ENCODE data around the gene ATOH1. TPM values are rescaled to one million over a fixed set of nuclear protein-coding genes. Genes with fewer than 3 reads are reported as not detected.

Gene ATOH1
- total and polyA plus RNA-seq, 5 donors from 2014 or later: not detected

- H3K4me3 Mint-ChIP-seq: no peak overlapping the region
- DNase-seq: no peak
Observed at GRCh38 chr4:93828995-93829819, 654 bp downstream of the ATOH1 start.

GRCh38 chr4:93829820-93830687 is 1.5 kb downstream of the ATOH1 start:
- Mint-ChIP-seq H3K9me3 (peaks cover 0 to 11% (median 0%) of the 10 kb centered on the region in 7 donors), H3K4me3 (no peak overlapping the region)
- no peak overlapping the region for H3K4me3 ChIP-seq (ENCODE audit: low read depth, low read length)

More at GRCh38 chr4:93828995-93829819, 654 bp downstream of the ATOH1 start:
- H3K9me3 Mint-ChIP-seq: peaks cover 0 to 11% (median 0%) of the 10 kb centered on the region in 7 donors
- no peak for ATAC-seq (ENCODE audit: low read depth in 2 of 2)
- no peaks in the 10 kb centered on the region for H3K36me3 Mint-ChIP-seq
- H3K4me1 Mint-ChIP-seq: peaks cover 0 to 8% (median 4%) of the 10 kb centered on the region in 4 donors
- Histone ChIP-seq H3K36me3 (ENCODE audit: control insufficient read depth, insufficient read depth, low read length) (no peaks in the 10 kb centered on the region), H3K4me3 (ENCODE audit: low read depth, low read length) (no peak overlapping the region), H3K9me3 (ENCODE audit: control insufficient read depth in 2 of 2, low read length in 2 of 2) (peaks cover 0 to 5% of the 10 kb centered on the region in 2 experiments), H3K27me3 (ENCODE audit: control insufficient read depth, insufficient read depth, low read length) (peaks cover 36% of the 10 kb centered on the region), H3K4me1 (ENCODE audit: control insufficient read depth, insufficient read depth, low read length, poor library complexity, severe bottlenecking) (no peaks in the 10 kb centered on the region), H3K27ac (ENCODE audit: insufficient read depth, low read length, poor library complexity, severe bottlenecking) (no peak overlapping the region)
- H3K27me3 Mint-ChIP-seq: peaks cover 74% of the 10 kb centered on the region
- H3K27ac Mint-ChIP-seq: no peak overlapping the region

GRCh38 chr4:93831716-93832496 is 3.4 kb downstream of the ATOH1 start:
- Mint-ChIP-seq H3K36me3 (no peaks in the 10 kb centered on the region), H3K9me3 (peaks cover 0 to 13% (median 0%) of the 10 kb centered on the region in 7 donors), H3K27me3 (peaks cover 80% of the 10 kb centered on the region), H3K27ac (no peak overlapping the region), H3K4me3 (no peak overlapping the region), H3K4me1 (peaks cover 0 to 8% (median 4%) of the 10 kb centered on the region in 4 donors)
- ATAC-seq (ENCODE audit: low read depth in 2 of 2) (no peak), DNase-seq (no peak)
- Histone ChIP-seq H3K4me1 (ENCODE audit: control insufficient read depth, insufficient read depth, low read length, poor library complexity, severe bottlenecking) (no peaks in the 10 kb centered on the region), H3K27me3 (ENCODE audit: control insufficient read depth, insufficient read depth, low read length) (peaks cover 32% of the 10 kb centered on the region), H3K36me3 (ENCODE audit: control insufficient read depth, insufficient read depth, low read length) (no peaks in the 10 kb centered on the region), H3K9me3 (ENCODE audit: control insufficient read depth in 2 of 2, low read length in 2 of 2) (peaks cover 0 to 5% of the 10 kb centered on the region in 2 experiments), H3K27ac (ENCODE audit: insufficient read depth, low read length, poor library complexity, severe bottlenecking) (no peak overlapping the region), H3K4me3 (ENCODE audit: low read depth, low read length) (no peak overlapping the region)

More at GRCh38 chr4:93829820-93830687, 1.5 kb downstream of the ATOH1 start:
- Mint-ChIP-seq H3K27ac (no peak overlapping the region), H3K36me3 (no peaks in the 10 kb centered on the region), H3K4me1 (peaks cover 0 to 8% (median 4%) of the 10 kb centered on the region in 4 donors), H3K27me3 (peaks cover 77% of the 10 kb centered on the region)
- peaks cover 36% of the 10 kb centered on the region for H3K27me3 ChIP-seq (ENCODE audit: control insufficient read depth, insufficient read depth, low read length)
- no peak overlapping the region for H3K27ac ChIP-seq (ENCODE audit: insufficient read depth, low read length, poor library complexity, severe bottlenecking)
- H3K36me3 ChIP-seq (ENCODE audit: control insufficient read depth, insufficient read depth, low read length): no peaks in the 10 kb centered on the region
- no peak for ATAC-seq (ENCODE audit: low read depth in 2 of 2)
- peaks cover 0 to 5% of the 10 kb centered on the region in 2 experiments for H3K9me3 ChIP-seq (ENCODE audit: control insufficient read depth in 2 of 2, low read length in 2 of 2)
- H3K4me1 ChIP-seq (ENCODE audit: control insufficient read depth, insufficient read depth, low read length, poor library complexity, severe bottlenecking): no peaks in the 10 kb centered on the region
- no peak for DNase-seq

GRCh38 chr4:93834249-93835066 is 5.9 kb downstream of the ATOH1 start:
- Mint-ChIP-seq H3K4me3 (no peak overlapping the region), H3K27me3 (peaks cover 68% of the 10 kb centered on the region), H3K27ac (no peak overlapping the region), H3K36me3 (no peaks in the 10 kb centered on the region), H3K4me1 (peaks cover 0 to 4% (median 0%) of the 10 kb centered on the region in 4 donors), H3K9me3 (peaks cover 0 to 7% (median 0%) of the 10 kb centered on the region in 7 donors)
- Histone ChIP-seq H3K27ac (ENCODE audit: insufficient read depth, low read length, poor library complexity, severe bottlenecking) (no peak overlapping the region), H3K4me1 (ENCODE audit: control insufficient read depth, insufficient read depth, low read length, poor library complexity, severe bottlenecking) (no peaks in the 10 kb centered on the region), H3K9me3 (ENCODE audit: control insufficient read depth in 2 of 2, low read length in 2 of 2) (no peaks in the 10 kb centered on the region), H3K36me3 (ENCODE audit: control insufficient read depth, insufficient read depth, low read length) (no peaks in the 10 kb centered on the region), H3K27me3 (ENCODE audit: control insufficient read depth, insufficient read depth, low read length) (peaks cover 27% of the 10 kb centered on the region), H3K4me3 (ENCODE audit: low read depth, low read length) (no peak overlapping the region)
- no peak for ATAC-seq (ENCODE audit: low read depth in 2 of 2)
- DNase-seq: no peak

GRCh38 chr4:93835929-93836328 is 7.4 kb downstream of the ATOH1 start:
- no peak overlapping the region for H3K27ac ChIP-seq (ENCODE audit: insufficient read depth, low read length, poor library complexity, severe bottlenecking)
- H3K4me1 Mint-ChIP-seq: no peaks in the 10 kb centered on the region
- H3K4me1 ChIP-seq (ENCODE audit: control insufficient read depth, insufficient read depth, low read length, poor library complexity, severe bottlenecking): no peaks in the 10 kb centered on the region
- no peak overlapping the region for H3K4me3 ChIP-seq (ENCODE audit: low read depth, low read length)
- H3K36me3 ChIP-seq (ENCODE audit: control insufficient read depth, insufficient read depth, low read length): no peaks in the 10 kb centered on the region
- H3K27me3 Mint-ChIP-seq: peaks cover 56% of the 10 kb centered on the region
- peaks cover 0 to 9% (median 0%) of the 10 kb centered on the region in 7 donors for H3K9me3 Mint-ChIP-seq
- ATAC-seq (ENCODE audit: low read depth in 2 of 2) (no peak), DNase-seq (no peak)
- no peak overlapping the region for H3K27ac Mint-ChIP-seq
- no peak overlapping the region for H3K4me3 Mint-ChIP-seq
- H3K9me3 ChIP-seq (ENCODE audit: control insufficient read depth in 2 of 2, low read length in 2 of 2): no peaks in the 10 kb centered on the region
- peaks cover 21% of the 10 kb centered on the region for H3K27me3 ChIP-seq (ENCODE audit: control insufficient read depth, insufficient read depth, low read length)
- H3K36me3 Mint-ChIP-seq: no peaks in the 10 kb centered on the region

GRCh38 chr4:93839704-93840103 is 11.2 kb downstream of the ATOH1 start:
- H3K9me3 Mint-ChIP-seq: peaks cover 0 to 5% (median 2%) of the 10 kb centered on the region in 7 donors
- peaks cover 22% of the 10 kb centered on the region for H3K27me3 Mint-ChIP-seq
- H3K4me1 Mint-ChIP-seq: no peaks in the 10 kb centered on the region
- Histone ChIP-seq H3K9me3 (ENCODE audit: control insufficient read depth in 2 of 2, low read length in 2 of 2) (no peaks in the 10 kb centered on the region), H3K27ac (ENCODE audit: insufficient read depth, low read length, poor library complexity, severe bottlenecking) (no peak overlapping the region), H3K4me3 (ENCODE audit: low read depth, low read length) (no peak overlapping the region), H3K27me3 (ENCODE audit: control insufficient read depth, insufficient read depth, low read length) (no peaks in the 10 kb centered on the region), H3K4me1 (ENCODE audit: control insufficient read depth, insufficient read depth, low read length, poor library complexity, severe bottlenecking) (no peaks in the 10 kb centered on the region), H3K36me3 (ENCODE audit: control insufficient read depth, insufficient read depth, low read length) (no peaks in the 10 kb centered on the region)
- no peak overlapping the region for H3K27ac Mint-ChIP-seq
- H3K4me3 Mint-ChIP-seq: no peak overlapping the region
- H3K36me3 Mint-ChIP-seq: no peaks in the 10 kb centered on the region
- DNase-seq (no peak), ATAC-seq (ENCODE audit: low read depth in 2 of 2) (no peak)
